ENCODE results near the gene ZXDC.

DNA sequence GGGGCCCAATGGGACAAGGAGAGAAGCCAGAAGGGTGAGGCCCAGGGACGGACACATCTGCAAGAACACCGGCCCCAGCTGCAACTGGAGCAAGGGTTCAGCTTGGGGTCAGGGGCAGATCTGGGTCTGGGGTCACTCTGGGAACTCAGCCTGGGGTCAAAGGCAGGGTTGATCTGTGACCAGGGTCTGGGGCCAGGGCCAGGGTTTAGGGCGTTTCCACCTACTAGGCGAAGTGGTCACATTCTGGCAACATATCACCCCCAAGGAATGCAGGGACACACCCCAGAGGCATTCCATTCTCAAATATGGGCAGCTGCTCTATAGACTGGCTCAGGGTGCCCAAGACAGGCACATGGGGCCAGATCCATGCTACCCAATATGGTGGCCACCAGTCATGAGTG, 32.9 kb upstream of the ZXDC start:
- TF ChIP-seq, protein P1, sequence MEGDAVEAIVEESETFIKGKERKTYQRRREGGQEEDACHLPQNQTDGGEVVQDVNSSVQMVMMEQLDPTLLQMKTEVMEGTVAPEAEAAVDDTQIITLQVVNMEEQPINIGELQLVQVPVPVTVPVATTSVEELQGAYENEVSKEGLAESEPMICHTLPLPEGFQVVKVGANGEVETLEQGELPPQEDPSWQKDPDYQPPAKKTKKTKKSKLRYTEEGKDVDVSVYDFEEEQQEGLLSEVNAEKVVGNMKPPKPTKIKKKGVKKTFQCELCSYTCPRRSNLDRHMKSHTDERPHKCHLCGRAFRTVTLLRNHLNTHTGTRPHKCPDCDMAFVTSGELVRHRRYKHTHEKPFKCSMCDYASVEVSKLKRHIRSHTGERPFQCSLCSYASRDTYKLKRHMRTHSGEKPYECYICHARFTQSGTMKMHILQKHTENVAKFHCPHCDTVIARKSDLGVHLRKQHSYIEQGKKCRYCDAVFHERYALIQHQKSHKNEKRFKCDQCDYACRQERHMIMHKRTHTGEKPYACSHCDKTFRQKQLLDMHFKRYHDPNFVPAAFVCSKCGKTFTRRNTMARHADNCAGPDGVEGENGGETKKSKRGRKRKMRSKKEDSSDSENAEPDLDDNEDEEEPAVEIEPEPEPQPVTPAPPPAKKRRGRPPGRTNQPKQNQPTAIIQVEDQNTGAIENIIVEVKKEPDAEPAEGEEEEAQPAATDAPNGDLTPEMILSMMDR (IDR thresholded peaks at IDR 0.05), result no peak
- no peak for TF ChIP-seq POLR2A (IDR thresholded peaks at IDR 0.05)

Measured in lower leg skin (tissue), 3 donors.